ENCODE results near the gene SNRPB2.

Gene SNRPB2

DNA sequence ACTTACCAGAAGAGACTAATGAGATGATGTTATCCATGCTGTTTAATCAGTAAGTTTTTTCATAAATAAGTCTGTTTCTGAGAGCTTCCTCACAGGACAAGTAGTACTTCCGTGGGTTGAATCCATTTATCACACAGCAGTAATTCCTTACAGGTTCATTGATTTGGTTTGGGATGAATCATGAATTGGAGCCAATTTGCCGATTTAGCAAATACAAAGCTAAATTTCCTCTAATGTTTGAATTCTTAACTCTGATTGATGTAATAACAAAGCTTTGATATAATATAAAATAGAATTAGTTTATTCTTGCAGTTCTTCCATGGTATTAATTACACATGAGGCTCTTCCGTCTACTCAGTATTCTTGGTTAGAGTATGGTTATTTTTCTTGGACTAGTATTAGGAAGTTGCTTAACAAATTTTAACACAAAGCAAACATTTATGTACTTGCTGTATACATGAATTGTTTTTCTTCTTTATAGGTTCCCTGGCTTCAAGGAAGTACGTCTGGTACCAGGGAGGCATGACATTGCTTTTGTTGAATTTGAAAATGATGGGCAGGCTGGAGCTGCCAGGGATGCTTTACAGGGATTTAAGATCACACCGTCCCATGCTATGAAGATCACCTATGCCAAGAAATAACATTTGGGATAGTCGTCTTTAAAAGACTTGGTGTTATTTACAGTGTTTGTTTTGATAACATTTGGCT lies 10.7 kb downstream of the SNRPB2 start:
- DNase-seq = no peak

GRCh38 chr20:16744178-16744807 lies 14.5 kb downstream of the SNRPB2 start:
- DNase-seq = no peak

- no peak for DNase-seq
Measured at GRCh38 chr20:16745204-16745603, 15.4 kb downstream of the SNRPB2 start.

- DNase-seq = peak; percentile 28
Measured at GRCh38 chr20:16747291-16747811, 17.5 kb downstream of the SNRPB2 start.

- no peak for DNase-seq
Measured at GRCh38 chr20:16748308-16748900, 18.6 kb downstream of the SNRPB2 start, which contains the start of gene OTOR. Gene OTOR (plus strand): TSS chr20:16748358. CDS start chr20:16748402, 44 bp downstream.

GRCh38 chr20:16749573-16749972 lies 19.7 kb downstream of the SNRPB2 start:
- no peak for DNase-seq

DNA sequence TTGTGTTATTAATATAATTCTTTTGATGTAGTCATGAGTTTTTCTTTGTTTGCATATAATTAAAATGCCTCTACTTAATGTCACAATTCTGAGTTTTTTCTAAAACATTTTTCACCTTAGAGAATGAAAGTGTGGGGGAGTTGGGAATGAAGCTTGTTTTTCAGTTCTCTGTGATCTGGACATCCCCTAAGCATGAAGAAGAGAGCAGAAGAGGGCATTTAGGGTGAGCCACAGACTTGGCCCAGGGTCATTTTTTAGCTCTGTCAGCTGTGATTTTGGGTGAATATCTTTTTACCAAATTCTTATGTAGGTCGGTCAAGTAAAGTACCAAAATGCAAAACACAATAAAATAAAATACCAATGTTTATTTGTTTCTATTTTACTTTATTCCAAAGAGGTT lies 22.3 kb downstream of the SNRPB2 start:
- DNase-seq = no peak

DNA sequence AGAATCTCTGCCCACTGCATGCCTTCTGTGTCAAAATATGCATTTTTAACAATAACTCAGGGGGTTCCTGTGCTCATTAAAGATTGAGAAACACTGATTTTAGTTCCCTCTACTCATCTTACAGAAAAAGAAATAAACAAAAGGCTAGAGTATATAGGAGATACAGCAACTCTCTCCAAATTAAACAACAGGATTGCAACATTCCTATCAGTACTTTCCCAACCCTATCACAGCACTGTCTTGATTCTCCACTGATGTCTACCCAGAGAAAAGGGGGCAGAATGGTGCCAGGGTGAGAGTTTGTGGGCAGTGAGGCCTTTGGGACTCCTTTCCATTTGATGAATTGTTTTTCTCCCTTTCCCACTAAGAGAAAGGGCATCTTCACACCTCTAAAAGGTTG lies 23.1 kb downstream of the SNRPB2 start:
- no peak for DNase-seq

DNA sequence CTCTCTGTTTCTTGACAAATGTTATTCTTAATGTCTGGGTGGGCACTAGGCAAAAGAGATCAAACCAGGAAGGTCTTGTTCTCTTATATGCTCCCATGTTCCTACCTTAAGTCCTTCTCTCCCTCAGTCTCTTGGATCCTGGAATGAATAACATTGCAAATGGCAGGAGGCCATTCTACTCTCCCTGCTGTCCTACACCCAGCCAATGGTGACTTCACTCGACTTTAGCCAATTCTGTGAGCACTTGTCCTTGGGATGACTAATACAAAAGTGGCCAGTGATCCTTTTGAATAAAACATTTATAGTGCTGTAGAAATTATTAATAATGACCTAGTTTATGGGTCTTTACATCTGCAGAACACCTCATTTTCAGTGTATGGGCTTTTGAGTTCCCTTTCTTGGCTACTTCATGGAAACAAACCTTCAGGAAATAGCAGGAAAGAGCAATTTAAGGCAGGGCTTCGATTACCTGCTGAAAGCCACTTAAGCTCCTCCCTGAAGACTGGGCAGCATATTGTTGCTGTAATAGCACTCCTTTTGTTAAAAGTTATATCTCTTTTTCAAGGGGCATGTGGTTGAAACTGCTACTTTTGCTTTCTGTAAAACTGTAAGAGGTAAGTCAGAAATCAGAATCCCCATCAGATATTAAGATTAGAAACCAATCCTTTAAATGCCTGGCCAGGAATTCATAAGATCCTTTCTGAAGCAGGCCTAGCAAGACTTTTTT lies 28.8 kb downstream of the SNRPB2 start:
- DNase-seq = no peak

- DNase-seq = no peak
Measured at GRCh38 chr20:16759181-16759563, 29.3 kb downstream of the SNRPB2 start.

DNA sequence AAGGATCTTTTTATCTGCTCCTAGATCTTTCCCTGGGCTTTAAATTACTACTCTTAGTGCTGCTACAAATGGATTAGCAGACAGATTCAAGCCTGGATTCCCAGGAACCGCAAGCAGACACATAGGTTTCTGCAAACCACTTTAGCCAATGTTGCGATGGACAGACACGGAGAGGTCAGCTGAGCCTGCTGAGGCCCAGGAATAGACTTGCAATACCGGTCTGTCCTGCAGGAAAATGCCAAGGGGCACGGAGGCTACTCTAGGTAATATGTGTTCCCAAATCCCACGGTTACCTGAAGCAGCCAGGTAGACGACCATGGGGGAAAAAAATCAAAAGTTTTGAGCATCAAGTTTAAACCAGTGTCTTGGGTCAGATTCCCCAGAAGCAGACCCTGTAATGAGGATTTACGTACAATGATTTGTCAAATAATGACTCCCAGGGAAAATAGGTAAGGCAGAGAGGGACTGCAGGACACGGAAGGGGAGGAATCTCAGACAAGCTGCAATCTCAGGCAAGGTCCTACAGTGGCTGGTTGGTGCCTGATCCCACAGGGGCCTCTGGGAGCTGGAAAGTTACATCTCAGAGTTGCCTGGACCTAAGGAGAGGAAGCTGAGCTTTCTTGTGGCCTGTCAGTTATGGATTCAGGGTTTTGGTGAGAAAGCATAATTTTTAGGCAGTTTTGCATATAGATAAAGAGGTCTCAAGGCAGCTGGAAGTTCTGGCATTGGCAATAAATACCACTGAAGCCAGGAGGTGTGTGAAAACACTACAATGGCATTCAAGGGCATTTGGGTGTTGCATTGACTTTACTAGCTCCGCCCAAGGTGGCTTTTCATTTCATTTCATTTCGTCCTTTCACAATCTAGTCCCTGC lies 30.8 kb downstream of the SNRPB2 start:
- DNase-seq = no peak

- DNase-seq = peak; percentile 22
Measured at GRCh38 chr20:16761305-16761829, 31.5 kb downstream of the SNRPB2 start.

DNA sequence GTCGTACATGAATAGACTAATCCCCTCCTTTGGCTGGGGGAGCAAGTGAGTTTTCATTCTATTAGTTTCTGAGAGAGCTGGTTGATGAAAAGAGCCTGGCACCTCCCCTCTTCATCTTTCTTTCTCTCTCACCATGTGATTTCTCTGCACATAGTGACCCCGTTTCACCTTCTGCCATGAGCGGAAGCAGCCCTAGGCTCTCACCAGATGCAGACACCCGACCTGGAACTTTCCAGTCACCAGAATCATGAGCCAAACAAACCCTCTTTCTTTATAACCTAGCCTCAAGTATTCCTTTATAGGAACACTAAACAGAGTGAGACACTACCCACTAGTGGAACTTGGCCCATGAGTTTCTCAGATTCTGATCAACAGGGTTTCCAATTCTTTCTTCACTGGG lies 34.7 kb downstream of the SNRPB2 start:
- DNase-seq = no peak

- DNase-seq = no peak
Measured at GRCh38 chr20:16771213-16771612, 41.4 kb downstream of the SNRPB2 start.

DNA sequence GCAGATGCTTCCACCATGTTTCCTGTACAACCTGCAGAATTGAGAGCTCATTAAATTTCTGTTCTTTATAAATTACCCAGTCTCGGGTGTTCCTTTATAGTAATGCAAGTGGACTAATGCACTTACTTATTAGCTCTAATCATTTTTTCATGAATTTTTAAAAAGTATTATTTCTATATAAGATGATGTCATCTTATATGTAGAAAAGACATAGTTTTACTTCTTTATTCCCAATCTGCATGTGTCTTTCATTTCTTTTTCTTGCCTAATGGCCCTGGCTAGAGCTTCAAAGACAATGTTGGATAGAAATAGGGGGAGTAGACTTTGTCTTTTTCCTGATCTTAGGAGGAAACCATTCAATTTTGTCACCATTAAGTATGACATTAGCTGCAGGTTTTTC lies 46.1 kb downstream of the SNRPB2 start:
- no peak for DNase-seq

- DNase-seq = no peak
Measured at GRCh38 chr20:16777126-16777525, 47.3 kb downstream of the SNRPB2 start.

GRCh38 chr20:16778159-16778558 lies 48.3 kb downstream of the SNRPB2 start:
- DNase-seq = no peak

DNA sequence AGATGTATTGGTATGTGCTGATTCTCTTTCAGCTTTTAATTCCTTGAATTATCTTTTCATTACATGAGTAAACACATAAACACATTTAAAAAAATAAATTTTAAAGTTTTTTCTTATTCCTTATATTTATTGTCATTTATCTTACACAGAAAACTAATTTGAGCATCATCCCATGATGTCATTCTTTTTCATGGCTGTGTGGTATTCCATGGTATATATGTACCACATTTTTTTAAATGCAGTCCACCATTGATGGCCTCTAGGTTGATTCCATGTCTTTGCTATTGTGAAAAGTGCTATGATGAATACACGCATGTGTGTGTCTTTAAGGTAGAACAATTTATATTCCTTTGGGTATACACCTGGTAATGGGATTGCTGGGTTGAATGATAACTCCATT lies 51.7 kb downstream of the SNRPB2 start:
- no peak for DNase-seq

- no peak for DNase-seq
Measured at GRCh38 chr20:16785226-16785625, 55.4 kb downstream of the SNRPB2 start.
